GM21526 (cell line): ENCODE results near the gene ZMIZ1.

ENCODE experiments used
- ATAC-seq: cut with Tn5 transposase; IDR thresholded peaks from one replicate; pipeline ENCODE4 v1.9.1; 2021; ENCODE audit warnings: moderate library complexity; ENCODE audit not compliant: unreplicated experiment, low FRiP score

Gene ZMIZ1

DNA sequence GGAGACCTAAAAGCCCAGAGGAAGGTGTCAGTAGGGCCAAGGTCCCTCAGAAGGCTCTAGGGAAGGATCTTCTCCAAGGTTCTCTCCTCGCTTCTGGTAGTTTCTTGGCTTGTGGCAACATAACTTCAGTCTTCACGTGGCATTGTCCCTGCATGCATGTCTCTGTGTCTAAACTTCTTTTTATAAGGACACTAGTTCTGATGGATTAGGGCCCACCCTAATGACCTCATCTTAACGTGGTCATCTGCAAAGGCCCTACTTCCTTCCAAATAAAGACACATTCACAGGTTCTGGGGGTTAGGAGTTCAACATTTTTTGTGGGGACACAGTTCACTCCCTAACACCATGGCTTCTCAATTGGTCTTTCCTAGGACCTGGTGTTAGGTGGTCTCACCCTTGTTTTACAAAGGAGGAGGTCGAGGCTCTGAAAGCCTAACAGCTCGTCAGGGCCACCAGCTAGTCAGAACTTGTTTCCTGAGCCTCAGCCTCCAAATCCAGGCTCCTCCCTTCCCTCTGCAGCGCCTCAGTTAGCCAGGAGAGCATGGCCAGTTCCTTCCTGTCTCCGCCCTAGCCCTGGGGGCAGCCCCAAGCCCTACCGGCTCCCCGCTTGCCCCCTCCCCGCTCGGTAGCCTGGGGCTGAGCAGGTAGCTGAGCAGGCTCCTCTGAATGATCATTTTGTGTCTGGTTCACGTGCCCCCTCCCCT, 168.8 kb downstream of the ZMIZ1 start:
- ATAC-seq: no peak

DNA sequence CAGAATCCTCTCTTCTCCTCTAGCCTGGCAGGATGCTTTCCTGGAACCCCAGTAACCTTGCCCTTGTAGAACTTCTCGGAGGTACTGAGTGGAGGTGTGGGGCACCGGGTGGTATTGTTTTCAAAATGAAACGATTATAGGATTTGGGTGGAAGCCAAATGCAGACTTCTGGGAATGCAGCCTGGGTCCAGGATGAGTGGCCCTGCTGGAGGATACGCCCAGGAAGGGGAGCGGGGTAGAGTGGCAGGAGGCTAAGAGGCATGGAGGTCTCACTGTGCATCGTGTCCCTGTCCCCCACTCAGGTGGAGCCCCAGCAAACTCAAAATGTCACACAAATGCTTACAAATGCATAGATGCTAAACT, 169.4 kb downstream of the ZMIZ1 start:
- ATAC-seq: no peak

DNA sequence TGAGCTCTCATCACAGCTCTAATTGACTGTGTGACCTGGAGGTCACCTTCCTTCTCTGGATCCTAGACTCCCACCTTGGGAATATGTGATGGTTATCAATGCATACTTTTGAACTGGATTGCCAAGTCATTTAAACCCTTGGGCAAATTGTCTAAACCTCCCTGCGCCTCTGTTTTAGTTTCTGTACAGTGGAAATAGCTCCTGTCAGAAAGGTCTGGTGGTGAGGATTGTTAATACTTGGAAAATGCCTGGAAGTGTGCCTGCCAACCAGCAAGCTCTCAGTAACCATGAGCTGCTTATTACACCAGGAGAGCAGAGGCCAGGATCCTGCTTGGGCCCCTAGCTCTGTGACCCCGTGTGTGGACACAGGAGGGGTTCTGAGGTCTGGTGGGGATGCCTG, 169.8 kb downstream of the ZMIZ1 start:
- no peak for ATAC-seq

DNA sequence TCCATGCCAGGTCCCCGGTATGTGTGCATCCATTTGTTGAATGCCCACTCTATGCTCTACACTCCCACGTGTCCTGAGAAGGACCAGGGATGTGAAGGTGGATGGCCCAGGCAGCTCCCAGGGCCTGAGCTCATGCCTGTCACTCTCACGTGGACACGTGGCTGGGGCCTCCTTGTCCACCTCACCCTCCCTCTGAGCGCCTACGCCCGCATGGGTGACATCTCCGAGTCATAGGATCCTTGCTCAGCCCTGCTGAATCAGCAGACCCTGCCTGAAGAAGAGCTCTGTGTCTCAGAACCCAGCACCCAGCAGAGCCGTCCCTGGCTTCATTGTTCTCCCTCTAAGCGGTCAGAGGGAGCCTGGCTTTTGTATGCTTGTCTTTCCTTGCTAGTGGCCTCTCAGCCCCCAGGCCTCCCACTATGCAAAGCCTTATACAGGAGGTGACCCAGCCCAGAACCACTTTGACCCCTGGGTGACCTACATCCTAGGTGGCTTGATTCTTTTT, 170.6 kb downstream of the ZMIZ1 start:
- no peak for ATAC-seq

DNA sequence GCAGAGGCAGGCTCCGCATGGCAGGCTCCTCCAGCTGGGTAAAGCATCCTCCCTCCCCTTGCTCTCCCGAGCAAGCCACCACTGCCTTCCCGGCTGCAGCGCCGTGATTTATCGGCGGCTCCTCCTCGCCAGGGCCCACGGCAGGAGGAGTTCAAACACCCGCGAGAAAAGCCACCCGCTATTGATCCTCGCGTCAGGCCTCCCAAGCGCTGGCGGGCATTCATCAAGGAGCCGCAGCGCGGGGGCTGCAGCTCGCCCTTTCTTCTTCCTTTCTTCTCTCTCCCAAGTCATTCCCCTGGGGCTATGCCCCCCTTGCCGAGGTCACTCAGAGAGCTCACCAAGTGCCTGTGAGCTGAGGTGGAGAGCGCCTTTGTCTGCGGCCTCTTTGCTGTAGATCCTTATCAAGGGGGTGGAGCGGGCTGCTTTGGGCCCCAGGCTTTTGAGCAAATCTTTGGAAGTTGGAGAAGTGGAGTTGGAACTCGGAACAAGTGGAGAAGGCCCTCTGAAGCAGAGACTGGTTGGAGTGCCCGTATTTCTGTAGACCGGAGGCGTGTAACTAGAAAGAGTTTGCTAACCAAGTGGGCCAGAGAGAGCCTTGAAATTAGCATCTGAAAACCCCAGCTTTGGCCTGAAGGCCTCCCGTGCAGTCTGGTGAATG, 171.3 kb downstream of the ZMIZ1 start:
- no peak for ATAC-seq

DNA sequence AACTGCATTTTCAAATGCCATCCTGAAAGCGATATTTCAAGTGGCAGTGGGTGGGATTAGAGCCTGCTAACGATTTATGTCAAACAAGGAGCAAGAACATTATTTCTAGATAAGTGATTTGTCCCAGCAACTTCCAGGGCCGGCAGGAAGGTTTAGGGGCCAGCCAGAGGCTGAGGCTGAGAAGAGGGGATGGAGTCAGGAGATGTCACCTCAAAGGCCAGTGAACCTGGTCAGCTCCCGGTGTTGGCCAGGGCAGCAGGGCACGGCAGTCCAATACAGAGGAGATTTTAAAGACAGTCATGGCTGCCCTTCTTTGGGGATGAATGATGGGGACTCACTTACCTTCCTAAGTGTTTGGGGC, 172.8 kb downstream of the ZMIZ1 start:
- no peak for ATAC-seq

DNA sequence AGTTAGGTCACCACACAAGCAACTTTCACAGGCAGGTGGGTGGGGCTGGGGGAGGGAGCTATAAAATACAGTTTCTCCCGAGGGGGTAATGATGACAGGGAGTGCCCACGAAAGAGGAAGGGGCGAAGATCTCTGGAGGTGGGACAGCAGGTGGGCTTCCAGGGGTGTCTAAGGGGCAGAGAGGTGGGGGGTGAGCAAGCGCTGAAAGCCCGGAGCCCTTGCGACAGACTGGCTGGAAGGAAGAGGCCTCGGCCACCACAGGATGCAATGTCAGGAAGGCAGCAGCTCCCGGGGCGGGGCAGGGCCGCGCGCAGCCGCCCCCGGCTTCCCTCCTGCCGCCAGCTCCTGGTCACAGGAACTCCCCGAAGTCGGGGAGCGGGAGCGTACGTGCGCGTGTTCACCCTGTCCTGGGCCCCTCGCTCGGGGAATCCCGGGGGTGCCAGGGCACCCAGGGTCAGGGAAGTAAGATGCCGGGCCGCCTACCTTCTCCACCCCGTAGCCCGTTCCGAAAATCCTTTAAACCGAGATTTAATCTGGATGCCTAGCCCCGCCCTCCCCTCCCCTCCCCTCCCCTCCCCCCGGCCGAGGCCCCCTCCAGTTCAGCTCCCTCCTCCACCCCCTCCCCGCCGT, 173.3 kb downstream of the ZMIZ1 start:
- ATAC-seq: no peak

DNA sequence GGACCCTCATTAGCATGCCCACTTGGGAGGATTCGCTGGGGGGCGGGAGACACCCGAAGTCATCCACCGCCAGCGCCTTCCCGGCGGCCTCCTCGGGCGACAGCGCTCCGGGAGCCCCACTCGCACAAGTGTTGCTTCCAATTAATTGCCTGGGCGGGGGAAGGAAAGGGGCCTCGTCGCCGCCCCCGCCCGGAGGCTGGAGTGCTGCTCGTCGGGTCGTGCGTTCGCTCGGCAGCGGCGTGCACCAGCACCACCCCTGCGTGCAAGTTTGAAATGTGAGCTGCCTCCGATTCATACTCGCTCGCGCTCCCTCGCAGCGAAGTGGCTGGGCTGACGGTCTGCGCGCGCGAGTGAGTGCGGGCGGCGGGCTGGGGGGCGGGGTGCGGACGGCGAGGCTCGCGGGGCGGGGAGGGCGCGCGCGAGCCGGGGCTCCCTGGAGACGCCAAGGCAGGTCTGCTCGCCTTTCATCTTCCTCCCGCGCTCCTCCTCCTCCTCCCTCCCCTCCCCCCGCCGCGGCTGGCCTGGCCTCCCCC, 173.9 kb downstream of the ZMIZ1 start:
- peak; percentile 33 for ATAC-seq

DNA sequence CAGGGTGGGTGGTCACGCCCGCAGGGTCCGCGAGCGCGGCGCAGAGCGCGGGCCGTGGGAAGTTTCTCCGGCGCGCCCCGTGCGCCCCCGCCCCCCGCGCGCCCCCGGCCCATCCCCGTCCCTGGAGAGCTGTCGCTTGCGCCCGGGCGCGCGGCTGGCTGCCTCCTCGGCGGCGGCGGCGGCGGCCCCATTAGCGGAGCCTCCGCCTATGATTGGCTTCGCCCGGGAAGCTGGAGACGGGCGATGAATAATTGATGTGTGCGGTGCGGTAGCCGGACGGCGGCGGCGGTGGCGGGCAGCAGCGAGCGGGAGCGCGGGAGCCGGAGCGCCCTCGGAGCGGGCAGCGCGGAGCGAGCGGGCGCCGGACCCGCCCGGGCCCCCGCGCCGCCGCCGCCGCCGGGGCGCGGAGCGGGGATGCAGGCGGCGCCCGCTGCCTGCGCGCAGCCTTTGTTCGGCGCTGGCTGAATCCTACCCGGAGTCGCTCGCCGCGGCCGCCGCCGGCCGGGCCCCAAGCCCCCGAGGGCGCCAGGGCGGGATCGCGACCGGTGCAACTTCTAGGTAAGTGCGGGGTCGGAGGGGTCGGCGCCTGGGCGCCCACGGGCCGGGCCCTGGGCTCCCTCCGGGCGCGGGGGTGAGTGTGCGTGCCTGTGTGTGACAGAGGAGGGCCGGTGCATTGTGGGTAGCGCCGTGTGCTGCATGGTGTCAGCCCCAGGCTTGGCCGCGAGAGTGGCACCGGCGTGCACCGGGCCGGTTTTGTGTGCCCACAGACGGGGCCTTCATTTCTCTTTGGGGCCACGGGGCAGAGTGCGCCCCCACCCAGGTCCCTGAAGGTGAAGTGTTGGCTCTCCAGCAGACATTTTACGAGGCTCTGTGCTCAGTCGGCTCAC, 174.7 kb downstream of the ZMIZ1 start:
- peak; percentile 43 for ATAC-seq

DNA sequence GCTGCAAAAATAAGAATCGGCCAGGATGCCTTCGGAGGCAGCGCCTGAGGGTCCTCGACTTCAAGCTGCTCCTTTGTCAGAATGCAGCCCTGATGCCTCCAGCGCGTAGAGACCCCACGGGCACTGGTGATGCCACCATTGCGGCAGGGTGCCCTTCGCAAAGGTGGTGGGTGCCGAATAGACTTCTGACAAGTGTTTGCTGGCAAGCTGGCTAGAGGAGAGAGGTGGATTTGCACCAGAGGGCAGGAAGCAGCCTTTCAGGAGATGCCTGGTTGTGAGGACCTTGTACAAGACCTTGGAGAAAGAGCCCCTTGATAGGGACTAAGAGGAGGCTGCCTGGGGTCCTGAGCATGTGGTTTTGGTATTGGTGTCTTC, 175.3 kb downstream of the ZMIZ1 start:
- ATAC-seq: no peak

DNA sequence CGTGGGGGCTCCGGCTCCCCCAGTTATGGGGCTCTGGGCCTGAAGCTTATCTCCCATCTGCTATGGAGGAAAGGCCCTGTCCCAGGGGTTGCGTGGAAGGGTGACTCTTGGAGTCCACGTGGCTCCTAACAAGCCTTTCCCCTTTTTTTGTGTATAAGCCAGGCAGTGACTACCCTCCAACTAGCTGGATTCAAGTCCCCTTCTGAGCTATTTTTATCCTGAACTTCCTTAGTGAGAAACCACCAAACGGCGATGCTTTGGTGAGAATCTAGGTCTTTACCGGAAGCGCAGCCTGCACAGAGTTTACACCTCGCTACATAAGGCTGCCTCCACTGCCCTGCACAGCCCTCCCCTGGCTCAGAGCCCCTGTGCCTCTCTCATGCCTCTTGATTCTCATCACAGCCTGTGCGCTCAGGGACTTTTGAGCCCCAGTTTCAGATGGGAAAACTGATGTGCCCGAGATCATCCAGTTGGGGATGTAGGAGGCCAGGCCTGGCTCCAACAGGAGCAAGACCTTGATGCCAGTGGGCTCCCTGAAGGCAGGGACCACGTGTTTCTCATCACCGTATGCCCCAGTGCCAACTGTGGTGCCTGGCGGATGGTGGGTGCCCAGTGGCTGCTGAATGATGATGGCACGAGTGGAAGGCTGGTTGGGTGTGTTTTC, 176.2 kb downstream of the ZMIZ1 start:
- peak; percentile 36 for ATAC-seq

DNA sequence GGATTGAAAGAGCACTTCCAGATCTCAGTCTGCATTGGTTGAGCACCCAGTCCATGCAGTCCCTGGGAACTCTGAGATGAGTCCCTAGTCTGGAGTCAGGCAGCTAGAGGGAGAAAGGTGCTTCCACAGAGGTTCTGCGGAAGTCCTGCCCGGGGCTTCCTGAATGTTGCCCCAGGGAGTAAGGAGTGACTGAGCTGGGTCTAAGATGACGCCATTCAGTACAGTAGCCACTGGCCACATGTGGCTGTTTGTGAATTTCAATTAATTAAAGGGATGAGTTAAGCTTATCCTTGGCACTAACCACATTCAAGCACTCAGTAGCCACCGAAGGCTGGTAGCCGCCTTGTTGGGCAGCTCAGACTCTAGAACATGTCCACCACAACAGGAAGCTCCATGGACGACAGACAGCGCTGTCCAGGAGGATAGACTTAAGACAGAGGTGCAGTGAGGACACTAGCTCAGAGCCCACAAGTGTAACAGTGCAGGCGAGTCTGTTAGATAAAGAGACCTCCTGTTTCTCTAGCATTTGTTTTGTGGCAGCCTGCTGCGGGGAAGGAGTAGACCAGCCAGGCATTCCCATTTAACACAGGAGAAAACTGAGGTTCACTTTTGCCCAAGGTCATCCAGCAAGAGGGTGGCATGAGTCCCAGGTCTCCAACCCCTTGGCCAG, 176.9 kb downstream of the ZMIZ1 start:
- ATAC-seq: no peak

DNA sequence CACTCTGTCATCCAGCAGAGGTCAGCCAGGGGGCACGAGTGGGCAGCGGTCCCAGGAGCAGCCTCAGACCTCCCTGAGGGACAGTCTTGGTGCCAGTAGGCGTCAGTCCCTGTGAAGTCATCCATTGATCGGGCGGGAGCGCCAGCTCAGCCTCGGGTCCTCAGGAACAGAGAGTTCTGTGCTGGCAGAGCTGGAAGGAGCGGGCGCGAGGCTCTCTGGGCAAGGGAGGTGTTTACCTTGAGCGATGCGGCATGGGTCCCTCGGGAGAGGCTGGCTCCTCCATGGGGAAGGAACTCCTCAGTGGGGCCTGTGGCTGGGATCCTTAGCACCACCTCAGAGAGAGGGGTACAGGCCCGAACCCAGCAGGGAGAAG, 177.4 kb downstream of the ZMIZ1 start:
- no peak for ATAC-seq

DNA sequence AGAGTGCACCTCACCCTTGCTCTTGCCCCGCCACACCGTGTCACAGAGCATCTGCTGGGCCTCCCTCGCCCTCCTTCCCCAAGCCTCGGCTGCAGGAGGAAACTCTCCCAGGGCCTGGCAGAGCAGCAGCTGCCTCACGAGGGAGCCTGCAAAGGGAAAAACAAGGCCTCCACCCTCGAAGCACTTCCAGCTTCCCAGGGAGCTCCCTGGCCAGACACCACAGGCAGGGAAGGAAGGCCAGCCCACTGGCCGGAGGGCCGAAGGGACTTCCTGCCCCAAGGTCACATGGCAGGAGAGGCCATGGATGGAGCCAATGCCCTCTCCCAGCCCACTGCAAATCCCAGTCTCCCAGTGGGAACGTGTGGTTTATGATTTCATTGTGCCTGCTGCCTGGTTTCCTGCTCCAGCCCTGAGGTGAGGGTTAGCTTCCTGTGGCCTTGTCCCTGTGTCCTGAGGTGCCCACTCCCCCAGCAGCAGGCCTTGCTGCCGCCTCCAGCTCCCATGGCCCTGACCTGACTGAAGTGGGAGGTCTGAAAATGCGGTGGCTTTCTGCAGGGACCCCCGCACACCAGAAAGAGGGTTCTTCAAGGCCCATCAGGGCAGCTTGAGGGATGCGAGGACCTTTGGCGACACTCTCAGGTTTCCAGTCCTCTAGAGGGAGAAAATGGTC, 178.0 kb downstream of the ZMIZ1 start:
- ATAC-seq: no peak

DNA sequence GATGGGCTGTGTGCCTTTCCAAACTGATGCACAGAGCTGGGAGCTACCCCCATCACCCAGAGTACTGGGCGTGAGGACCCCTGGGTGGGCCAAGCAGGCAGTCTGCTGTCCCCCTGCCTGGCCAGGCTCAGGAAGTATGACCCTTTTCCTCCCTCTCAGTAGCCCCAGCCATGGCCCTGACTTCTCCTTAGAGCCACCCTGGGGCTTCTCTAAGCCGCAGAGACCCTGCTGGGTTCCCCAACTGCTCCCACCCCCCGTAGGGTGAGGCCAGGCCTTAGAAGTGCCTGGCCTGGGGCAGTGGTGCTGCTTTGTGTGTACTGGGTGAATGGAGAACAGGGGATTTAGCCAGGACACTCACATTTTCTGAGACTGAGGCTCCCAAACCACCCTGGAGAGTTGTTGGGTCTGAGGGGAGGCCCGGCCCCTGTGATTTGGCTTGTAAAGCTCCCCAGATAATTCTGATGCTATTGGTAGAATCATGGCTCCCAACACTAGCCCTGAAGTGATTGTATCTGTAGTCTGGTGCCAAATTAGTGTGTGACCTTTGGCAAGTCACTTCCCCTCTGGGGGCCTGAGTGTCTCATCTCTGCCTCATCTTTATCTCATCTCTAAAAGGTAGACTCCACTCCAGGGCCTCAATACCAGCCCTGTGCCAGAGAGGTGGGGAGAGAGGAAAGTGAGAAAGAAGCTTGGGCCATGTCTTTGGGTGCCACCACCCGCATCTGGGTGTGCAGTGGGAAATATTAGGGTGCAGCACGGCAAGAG, 178.8 kb downstream of the ZMIZ1 start:
- no peak for ATAC-seq

DNA sequence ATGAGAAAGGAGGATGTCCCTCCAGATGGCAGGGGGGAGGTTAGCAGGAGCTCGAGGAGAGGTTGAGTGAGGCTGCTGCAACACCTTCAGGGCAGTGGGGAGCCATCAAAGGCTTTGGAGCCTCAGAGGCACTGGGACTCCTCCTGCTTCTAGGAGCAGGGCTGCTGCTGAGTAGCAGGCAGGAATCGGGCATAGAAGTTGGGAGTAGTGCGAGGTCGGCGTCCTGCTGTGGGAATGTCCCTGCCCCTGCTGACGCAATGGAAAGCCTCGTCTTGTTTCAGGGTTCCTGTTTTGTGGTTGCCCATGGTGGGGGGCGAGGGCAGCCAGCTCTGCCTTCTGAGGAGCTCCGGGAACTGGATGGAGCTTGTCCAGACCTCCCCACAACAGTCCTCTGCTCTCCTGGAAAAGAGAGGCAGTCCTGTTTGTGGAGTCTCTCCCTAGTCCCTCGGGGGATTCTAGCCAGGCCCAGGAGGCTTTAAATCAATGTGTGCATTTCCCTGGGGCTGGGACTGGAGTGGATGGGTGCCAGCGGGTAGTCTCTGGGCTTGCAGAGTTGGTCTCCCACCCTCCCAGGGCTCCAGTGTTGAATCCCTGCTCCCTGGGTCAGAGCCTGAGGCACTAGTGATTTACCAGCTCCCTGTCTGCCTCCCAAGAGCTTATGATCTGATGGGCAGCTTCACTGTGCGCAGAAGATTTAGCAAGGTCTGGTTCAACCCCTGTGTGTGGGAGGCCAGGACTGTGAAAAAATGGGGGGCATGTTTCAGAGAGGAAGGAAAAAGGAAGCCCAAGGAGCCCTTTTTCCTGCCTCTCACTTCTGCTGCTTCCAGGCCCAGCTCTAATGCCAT, 179.8 kb downstream of the ZMIZ1 start:
- no peak for ATAC-seq
